Pons (tissue), 1 donor: ENCODE data around the gene PRAMEF1.
"Not testable (repeated sequence)": the region's sequence is repeated elsewhere in the genome, so short reads cannot be mapped to it uniquely, and the experiment has no call there.

ENCODE experiments used
- DNase-seq: peaks from one replicate; pipeline ENCODE4 v3.0.0-alpha.2; 2016; ENCODE audit warnings: low spot score

PRAMEF1 gene

GRCh38 chr1:12791097-12791496, at the start of gene PRAMEF1:
PRAMEF1 (plus strand) TSS chr1:12791397; CDS start chr1:12793228, 1,831 bp downstream.
- not testable (repeated sequence) for DNase-seq

GRCh38 chr1:12741946-12742345, 49.3 kb upstream of the PRAMEF1 start:
- no peak for DNase-seq

GRCh38 chr1:12745126-12745991, 45.8 kb upstream of the PRAMEF1 start:
- DNase-seq, result no peak

GRCh38 chr1:12745992-12746323, 45.2 kb upstream of the PRAMEF1 start, which contains the start of gene CFAP107:
CFAP107 (plus strand) TSS chr1:12746200; CDS start chr1:12746431, 231 bp downstream.
- DNase-seq, result no peak

- DNase-seq, result no peak
Measured at GRCh38 chr1:12748778-12749355, 42.3 kb upstream of the PRAMEF1 start.

GRCh38 chr1:12754738-12755137, 36.5 kb upstream of the PRAMEF1 start:
- no peak for DNase-seq

GRCh38 chr1:12756273-12756672, 34.9 kb upstream of the PRAMEF1 start:
- DNase-seq, result no peak

- no peak for DNase-seq
Measured at GRCh38 chr1:12756768-12757413, 34.3 kb upstream of the PRAMEF1 start.

- DNase-seq, result no peak
Measured at GRCh38 chr1:12757836-12758235, 33.4 kb upstream of the PRAMEF1 start.

- DNase-seq, result no peak
Measured at GRCh38 chr1:12760256-12760795, 30.9 kb upstream of the PRAMEF1 start.

- no peak for DNase-seq
Measured at GRCh38 chr1:12761781-12762180, 29.4 kb upstream of the PRAMEF1 start.

- no peak for DNase-seq
Measured at GRCh38 chr1:12762766-12763165, 28.4 kb upstream of the PRAMEF1 start.

- DNase-seq, result no peak
Measured at GRCh38 chr1:12763479-12763878, 27.7 kb upstream of the PRAMEF1 start.

GRCh38 chr1:12764016-12764415, 27.2 kb upstream of the PRAMEF1 start:
- DNase-seq, result no peak

GRCh38 chr1:12769031-12769430, 22.2 kb upstream of the PRAMEF1 start:
- no peak for DNase-seq

GRCh38 chr1:12769976-12770505, 21.2 kb upstream of the PRAMEF1 start:
- DNase-seq, result no peak

GRCh38 chr1:12770620-12771019, 20.6 kb upstream of the PRAMEF1 start:
- DNase-seq, result no peak

GRCh38 chr1:12771186-12771585, 20.0 kb upstream of the PRAMEF1 start:
- DNase-seq, result no peak

GRCh38 chr1:12772520-12772919, 18.7 kb upstream of the PRAMEF1 start:
- no peak for DNase-seq

- no peak for DNase-seq
Measured at GRCh38 chr1:12773438-12773837, 17.8 kb upstream of the PRAMEF1 start, which contains the start of gene PRAMEF12. PRAMEF12 (plus strand) TSS chr1:12773738; CDS start chr1:12774868, 1,130 bp downstream.

- DNase-seq, result no peak
Measured at GRCh38 chr1:12774801-12775345, 16.3 kb upstream of the PRAMEF1 start.

- DNase-seq, result no peak
Measured at GRCh38 chr1:12775443-12775842, 15.8 kb upstream of the PRAMEF1 start.
